ENCODE measurements around the gene GAA. TPM values are rescaled to one million over a fixed set of nuclear protein-coding genes. Genes with fewer than 3 reads are reported as not detected.

Gene GAA
- total RNA-seq, 1 experiment from 2014 or later: 7.5 TPM

GRCh38 chr17:80126449-80126715 is 25.0 kb downstream of the GAA start:
- no TSS peak for BruUV-seq (replicated peaks)
- no peak for TF ChIP-seq CTCF (conservative IDR thresholded peaks at IDR 0.05; ENCODE audit: low read depth, low read length)
- TF ChIP-seq EZH2 (IDR thresholded peaks at IDR 0.05; ENCODE audit: borderline replicate concordance, low read depth, low read length, poor library complexity, severe bottlenecking): no peak
- Histone ChIP-seq H3K27me3 (replicated peaks; ENCODE audit: insufficient read depth, low read depth, low read length, poor library complexity) (peaks cover 5% of the 10 kb centered on the region), H3K36me3 (ENCODE audit: insufficient read depth, low read length, poor library complexity, severe bottlenecking) (no peaks in the 10 kb centered on the region), H3K4me3 (ENCODE audit: low read depth, low read length, poor library complexity, severe bottlenecking) (no peak overlapping the region), H3K4me1 (ENCODE audit: insufficient read depth, low read length, poor library complexity, severe bottlenecking) (no peaks in the 10 kb centered on the region), H3K27ac (ENCODE audit: low read depth, low read length, poor library complexity, severe bottlenecking) (no peak overlapping the region), H3K9me3 (ENCODE audit: low read depth, low read length, poor library complexity, severe bottlenecking) (no peaks in the 10 kb centered on the region)
- CTCF ChIA-PET: no interaction called here
- POLR2A ChIA-PET (ENCODE audit: low non-redundant PET): interaction anchor here (0.7 kb wide), 1 partner anchor 88 kb away, joined by 3 read pairs; no protein-coding TSS in a partner anchor
- intact Hi-C loops (cut with micrococcal nuclease; ENCODE audit: unreplicated experiment): no loop called here
- no peak for DNase-seq (ENCODE audit: low spot score)

- intact Hi-C loops (cut with micrococcal nuclease; ENCODE audit: unreplicated experiment): no loop called here
- Histone ChIP-seq H3K4me1 (ENCODE audit: insufficient read depth, low read length, poor library complexity, severe bottlenecking) (no peaks in the 10 kb centered on the region), H3K9me3 (ENCODE audit: low read depth, low read length, poor library complexity, severe bottlenecking) (no peaks in the 10 kb centered on the region), H3K27me3 (replicated peaks; ENCODE audit: insufficient read depth, low read depth, low read length, poor library complexity) (peaks cover 5% of the 10 kb centered on the region), H3K27ac (ENCODE audit: low read depth, low read length, poor library complexity, severe bottlenecking) (no peak overlapping the region), H3K36me3 (ENCODE audit: insufficient read depth, low read length, poor library complexity, severe bottlenecking) (peaks cover 8% of the 10 kb centered on the region), H3K4me3 (ENCODE audit: low read depth, low read length, poor library complexity, severe bottlenecking) (no peak overlapping the region)
- TF ChIP-seq EZH2 (IDR thresholded peaks at IDR 0.05; ENCODE audit: borderline replicate concordance, low read depth, low read length, poor library complexity, severe bottlenecking): no peak
- no peak for TF ChIP-seq CTCF (conservative IDR thresholded peaks at IDR 0.05; ENCODE audit: low read depth, low read length)
- DNase-seq (ENCODE audit: low spot score): no peak
- ChIA-PET POLR2A (ENCODE audit: low non-redundant PET) (no interaction called here), CTCF (no interaction called here)
- no TSS peak for BruUV-seq (replicated peaks)
These were observed 27.7 kb downstream of the GAA start for GRCh38 chr17:80129006-80129565.

GRCh38 chr17:80130992-80131391 is 29.6 kb downstream of the GAA start:
- Histone ChIP-seq H3K4me3 (ENCODE audit: low read depth, low read length, poor library complexity, severe bottlenecking) (no peak overlapping the region), H3K4me1 (ENCODE audit: insufficient read depth, low read length, poor library complexity, severe bottlenecking) (no peaks in the 10 kb centered on the region), H3K9me3 (ENCODE audit: low read depth, low read length, poor library complexity, severe bottlenecking) (no peaks in the 10 kb centered on the region), H3K36me3 (ENCODE audit: insufficient read depth, low read length, poor library complexity, severe bottlenecking) (peaks cover 27% of the 10 kb centered on the region), H3K27me3 (replicated peaks; ENCODE audit: insufficient read depth, low read depth, low read length, poor library complexity) (peaks cover 5% of the 10 kb centered on the region), H3K27ac (ENCODE audit: low read depth, low read length, poor library complexity, severe bottlenecking) (no peak overlapping the region)
- CTCF ChIA-PET: no interaction called here
- BruUV-seq (replicated peaks): no TSS peak
- no peak for DNase-seq (ENCODE audit: low spot score)
- TF ChIP-seq EZH2 (IDR thresholded peaks at IDR 0.05; ENCODE audit: borderline replicate concordance, low read depth, low read length, poor library complexity, severe bottlenecking): no peak
- TF ChIP-seq CTCF (conservative IDR thresholded peaks at IDR 0.05; ENCODE audit: low read depth, low read length): no peak
- POLR2A ChIA-PET (ENCODE audit: low non-redundant PET): no interaction called here
- intact Hi-C loops (cut with micrococcal nuclease; ENCODE audit: unreplicated experiment): no loop called here

All from A673 (cell line).